Cardiac fibroblast (primary cell): ENCODE results near the gene GNAL.
"Not testable (repeated sequence)": the region's sequence is repeated elsewhere in the genome, so short reads cannot be mapped to it uniquely, and the experiment has no call there.

Experiments used
- DNase-seq, 2 donors: peaks; one replicate each; pipeline versions ENCODE4 v3.0.0 to v3.0.0-alpha.2; 2010; ENCODE audit warnings: low read depth in 2 of 2
- H3K4me3 ChIP-seq, 2 donors: replicated peaks in 1 of 2; 1 replicate in 1 of 2; 2 replicates in 1 of 2; pipeline ENCODE4 v1.5.1; 2011; ENCODE audit warnings: low read depth in 2 of 2, low read length in 2 of 2, mild to moderate bottlenecking in 2 of 2, moderate library complexity in 1 of 2
- CTCF ChIP-seq: IDR thresholded peaks from one replicate; pipeline ENCODE4 v1.5.1; 2011; ENCODE audit warnings: low read depth, mild to moderate bottlenecking, low read length, inconsistent platforms

GNAL gene

DNA sequence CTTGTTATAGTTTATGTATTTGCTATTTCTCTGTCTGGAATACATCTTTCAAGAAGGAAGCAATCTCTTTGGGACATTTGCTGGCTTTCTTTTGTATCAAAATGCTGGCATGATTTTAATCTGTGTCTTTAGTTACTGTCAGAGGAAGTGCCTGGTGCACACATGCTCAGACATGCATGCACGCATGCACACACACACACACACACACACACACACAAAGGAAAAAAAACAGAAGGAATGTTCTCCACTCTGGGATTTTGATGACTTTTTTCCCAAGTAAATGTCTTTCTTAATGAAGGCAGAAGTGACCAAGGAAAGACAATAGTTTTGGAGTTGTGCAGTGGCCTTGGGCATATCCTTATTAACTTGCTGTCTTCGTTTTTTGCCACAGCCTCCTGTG is 6.7 kb downstream of the GNAL start:
- TF ChIP-seq CTCF, result no peak
- no peak for DNase-seq
- H3K4me3 ChIP-seq, result no peak overlapping the region

DNA sequence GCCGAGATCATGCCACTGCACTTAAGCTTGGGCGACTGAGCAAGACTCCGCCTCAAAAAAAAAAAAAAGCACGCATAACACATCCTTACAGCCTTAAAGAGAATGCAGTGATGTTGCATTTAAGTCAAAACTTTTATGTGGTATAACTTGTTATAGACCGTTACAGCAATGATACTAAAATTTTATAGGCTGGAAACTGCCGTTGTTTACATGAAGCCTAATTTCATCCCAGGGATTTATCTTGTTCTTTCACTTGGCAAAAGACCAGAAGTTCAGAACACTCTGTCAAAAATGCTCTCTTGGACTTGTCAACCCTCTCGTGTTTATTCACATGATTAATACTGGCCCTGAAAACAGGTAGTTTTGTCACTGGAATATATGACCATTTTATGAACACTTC is 7.4 kb downstream of the GNAL start:
- no peak for TF ChIP-seq CTCF
- DNase-seq, result no peak
- no peak overlapping the region for H3K4me3 ChIP-seq

DNA sequence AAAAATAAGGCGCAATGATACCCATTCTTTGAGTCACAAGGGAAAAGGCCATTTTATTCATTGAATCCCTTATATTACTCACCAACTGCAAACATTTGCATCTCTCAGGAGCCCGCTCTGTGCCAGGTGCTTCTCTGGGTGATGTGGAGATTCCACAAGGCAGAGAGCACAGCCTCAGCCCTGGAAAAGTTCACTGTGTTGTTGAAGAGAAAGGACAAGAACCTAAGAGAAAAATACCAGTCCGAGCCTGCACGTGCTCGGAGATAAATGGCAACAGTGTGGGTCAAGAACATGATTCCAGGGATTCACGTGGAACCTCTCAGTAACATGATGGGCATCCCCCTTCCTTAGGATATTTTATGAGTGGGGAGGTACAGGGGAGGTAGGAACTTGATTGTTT is 11.8 kb downstream of the GNAL start:
- no peak for TF ChIP-seq CTCF
- no peak overlapping the region for H3K4me3 ChIP-seq
- DNase-seq, result no peak

GRCh38 chr18:11710578-11710977 is 21.5 kb downstream of the GNAL start:
- H3K4me3 ChIP-seq, result no peak overlapping the region
- no peak for DNase-seq
- no peak for TF ChIP-seq CTCF

DNA sequence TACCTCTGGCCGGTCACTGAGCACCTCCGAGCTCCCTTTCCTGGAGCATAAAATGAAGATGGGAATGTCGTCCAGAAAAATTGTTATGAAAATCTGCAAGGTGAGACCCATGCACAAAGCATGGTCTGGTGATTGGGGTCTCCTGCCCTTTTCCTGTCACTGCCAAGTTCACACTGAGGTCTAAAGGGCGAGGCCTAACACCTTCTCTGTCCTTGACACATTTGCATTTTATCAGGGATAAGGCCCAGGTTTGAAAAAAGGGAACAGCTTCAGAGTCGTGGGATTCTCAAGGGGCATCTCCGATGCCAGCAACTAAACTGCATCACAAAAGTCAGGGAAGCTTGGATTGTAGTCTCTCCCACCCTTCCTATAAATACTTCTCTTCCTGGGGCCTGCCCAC is 24.7 kb downstream of the GNAL start:
- H3K4me3 ChIP-seq, result no peak overlapping the region
- TF ChIP-seq CTCF, result no peak
- no peak for DNase-seq

- H3K4me3 ChIP-seq, result no peak overlapping the region
- no peak for DNase-seq
- no peak for TF ChIP-seq CTCF
These were observed 25.3 kb downstream of the GNAL start for GRCh38 chr18:11714244-11714918.

DNA sequence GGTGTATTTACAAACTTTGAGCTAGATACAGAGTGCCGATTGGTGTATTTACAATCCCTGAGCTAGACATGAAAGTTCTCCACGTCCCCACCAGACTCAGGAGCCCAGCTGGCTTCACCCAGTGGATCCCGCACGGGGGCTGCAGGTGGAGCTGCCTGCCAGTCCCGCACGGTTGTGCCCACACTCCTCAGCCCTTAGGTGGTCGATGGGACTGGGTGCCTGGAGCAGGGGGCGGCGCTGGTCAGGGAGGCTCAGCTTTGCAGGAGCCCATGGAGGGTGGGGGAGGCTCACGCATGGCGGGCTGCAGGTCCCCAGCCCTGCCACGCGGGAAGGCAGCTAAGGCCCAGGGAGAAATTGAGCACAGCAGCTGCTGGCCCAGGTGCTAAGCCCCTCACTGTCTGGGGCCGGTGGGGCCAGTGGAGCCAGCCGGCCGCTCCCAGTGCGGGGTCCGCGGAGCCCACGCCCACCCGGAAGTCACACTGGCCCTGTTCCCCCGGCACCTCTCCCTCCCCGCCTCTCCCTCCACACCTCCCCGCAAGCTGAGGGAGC is 27.8 kb downstream of the GNAL start:
- H3K4me3 ChIP-seq, DNase-seq: not testable (repeated sequence)
